Subcutaneous adipose tissue (tissue), 4 donors: ENCODE data around the gene CENPF. TPM values are rescaled to one million over a fixed set of nuclear protein-coding genes. Genes with fewer than 3 reads are reported as not detected.

ENCODE experiments used
- total RNA-seq, 4 donors: library from RNA; depleted of rRNA; stranded (reverse); fragments of >200 nt; gene quantifications; one replicate each; pipeline ENCODE4 v1.1.0, GENCODE V29; 2016
- TF ChIP-seq, protein P1 (sequence below): fragments of 450-650 bp; IDR thresholded peaks from one replicate; pipeline ENCODE4 v1.5.1; 2016; ENCODE audit warnings: low read depth, mild to moderate bottlenecking, control low read depth, antibody characterized with exemption, moderate library complexity

The CENPF gene
- total RNA-seq, 4 donors from 2014 or later: 1.7 to 5.1 (median 3.1) TPM

DNA sequence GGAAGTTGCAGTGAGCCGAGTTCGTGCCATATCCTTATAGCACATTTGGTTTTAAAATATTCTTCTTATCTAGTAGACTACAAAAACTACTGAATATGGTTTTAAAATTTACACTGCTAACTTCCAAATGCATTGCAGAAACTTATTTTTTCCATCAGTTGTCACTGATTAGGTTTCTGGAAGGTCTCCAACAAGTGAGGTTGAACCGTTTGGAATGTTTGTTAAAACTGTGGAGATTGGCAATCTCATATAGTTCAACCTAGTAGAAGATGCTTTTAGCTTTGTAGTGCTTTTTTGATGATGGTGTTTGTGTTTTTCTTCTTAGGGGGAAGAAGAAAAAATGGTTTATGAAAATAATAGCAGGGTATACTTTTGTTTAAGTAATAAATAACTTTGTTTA lies 12.9 kb downstream of the CENPF start:
- TF ChIP-seq, protein P1, sequence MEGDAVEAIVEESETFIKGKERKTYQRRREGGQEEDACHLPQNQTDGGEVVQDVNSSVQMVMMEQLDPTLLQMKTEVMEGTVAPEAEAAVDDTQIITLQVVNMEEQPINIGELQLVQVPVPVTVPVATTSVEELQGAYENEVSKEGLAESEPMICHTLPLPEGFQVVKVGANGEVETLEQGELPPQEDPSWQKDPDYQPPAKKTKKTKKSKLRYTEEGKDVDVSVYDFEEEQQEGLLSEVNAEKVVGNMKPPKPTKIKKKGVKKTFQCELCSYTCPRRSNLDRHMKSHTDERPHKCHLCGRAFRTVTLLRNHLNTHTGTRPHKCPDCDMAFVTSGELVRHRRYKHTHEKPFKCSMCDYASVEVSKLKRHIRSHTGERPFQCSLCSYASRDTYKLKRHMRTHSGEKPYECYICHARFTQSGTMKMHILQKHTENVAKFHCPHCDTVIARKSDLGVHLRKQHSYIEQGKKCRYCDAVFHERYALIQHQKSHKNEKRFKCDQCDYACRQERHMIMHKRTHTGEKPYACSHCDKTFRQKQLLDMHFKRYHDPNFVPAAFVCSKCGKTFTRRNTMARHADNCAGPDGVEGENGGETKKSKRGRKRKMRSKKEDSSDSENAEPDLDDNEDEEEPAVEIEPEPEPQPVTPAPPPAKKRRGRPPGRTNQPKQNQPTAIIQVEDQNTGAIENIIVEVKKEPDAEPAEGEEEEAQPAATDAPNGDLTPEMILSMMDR: no peak

DNA sequence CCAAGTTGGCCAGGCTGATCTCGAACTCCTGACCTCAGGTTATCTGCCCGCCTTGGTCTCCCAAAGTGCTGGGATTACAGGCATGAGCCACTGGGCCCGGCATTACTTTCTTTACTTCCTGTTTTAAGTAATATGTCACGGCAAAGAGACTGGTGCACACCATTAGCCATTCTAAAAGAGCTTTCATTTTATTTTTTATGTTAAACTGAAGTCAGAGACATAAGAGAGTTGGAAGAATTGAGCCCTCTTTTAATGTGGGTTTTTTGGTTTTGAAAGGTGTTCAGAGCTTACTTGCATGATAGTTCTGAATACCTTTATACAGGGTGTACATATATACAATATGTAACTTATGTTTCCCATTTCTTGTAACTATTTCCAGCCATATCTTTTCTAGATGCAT lies 14.3 kb downstream of the CENPF start:
- TF ChIP-seq, protein P1: no peak

DNA sequence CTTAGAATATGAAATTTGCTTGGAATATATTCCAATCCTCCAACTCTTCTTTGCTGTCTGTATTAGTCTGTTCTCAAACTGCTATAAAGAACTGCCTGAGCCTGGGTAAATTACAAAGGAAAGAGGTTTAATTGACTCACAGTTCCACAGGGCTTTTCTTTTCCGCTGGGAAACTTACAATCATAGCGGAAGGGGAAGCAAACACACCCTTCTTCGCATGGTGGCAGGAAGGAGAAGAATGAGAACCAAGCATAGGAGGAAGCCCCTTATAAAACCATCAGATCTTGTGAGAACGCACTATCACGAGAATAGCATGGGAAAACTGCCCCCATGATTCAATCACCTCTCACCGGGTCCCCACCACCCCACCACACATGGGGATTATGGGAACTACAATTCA lies 14.8 kb downstream of the CENPF start:
- TF ChIP-seq, protein P1: no peak

DNA sequence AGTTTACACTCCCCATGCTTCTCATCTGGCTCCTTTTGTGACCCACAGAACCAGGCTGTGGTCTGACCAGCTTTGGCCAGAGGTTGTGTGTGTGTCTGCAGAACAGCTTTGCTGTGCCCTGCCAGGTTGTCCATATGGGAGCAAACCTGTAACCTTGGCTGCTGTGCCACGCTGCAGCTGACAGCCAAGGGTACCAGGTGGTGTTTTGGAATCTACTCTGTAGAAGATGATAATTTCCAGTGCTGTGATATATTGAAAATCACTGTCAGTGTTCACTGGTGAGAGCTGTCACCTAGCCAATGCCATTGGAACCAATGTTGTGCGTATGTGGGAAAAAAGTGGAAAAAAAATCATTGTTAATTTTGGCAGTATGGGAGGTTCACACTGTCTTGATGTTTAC lies 18.2 kb downstream of the CENPF start:
- TF ChIP-seq, protein P1: no peak

DNA sequence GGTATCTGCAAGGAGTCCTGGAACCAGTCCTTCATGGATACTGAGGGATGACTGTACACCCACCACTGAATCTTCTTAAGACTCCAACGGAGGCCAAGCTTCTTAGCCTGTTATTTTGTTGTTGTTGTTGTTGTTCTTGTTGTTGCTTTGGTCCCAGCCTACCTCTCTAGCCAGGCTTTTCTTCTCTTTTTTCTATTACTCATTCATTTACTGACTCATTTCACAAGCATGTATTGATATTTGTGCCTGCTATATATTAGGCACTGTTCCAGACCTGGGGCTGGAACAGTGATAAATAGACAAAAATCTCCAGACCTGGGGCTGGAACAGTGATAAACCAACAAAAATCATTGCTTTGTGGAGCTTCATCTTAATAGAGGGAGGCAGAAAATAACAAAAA lies 20.4 kb downstream of the CENPF start:
- TF ChIP-seq, protein P1: no peak

DNA sequence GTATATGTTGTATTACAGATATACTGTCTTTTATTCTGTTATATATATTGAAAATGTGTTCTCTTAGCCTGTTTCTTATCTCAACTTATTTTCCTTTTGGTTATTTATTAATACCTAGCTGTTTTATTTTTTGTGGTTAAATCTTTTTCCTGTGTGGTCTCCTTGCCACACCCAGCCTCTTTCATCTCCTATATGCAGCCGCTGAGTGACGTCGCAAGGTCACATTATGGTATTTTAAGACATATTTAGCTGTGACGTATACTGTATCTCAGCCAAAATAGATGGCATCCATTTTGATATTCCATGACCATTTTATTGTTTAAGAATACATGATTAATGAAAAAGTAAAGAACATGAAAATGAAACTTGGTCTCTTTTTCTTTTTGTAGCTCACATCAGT lies 29.1 kb downstream of the CENPF start:
- TF ChIP-seq, protein P1: no peak

DNA sequence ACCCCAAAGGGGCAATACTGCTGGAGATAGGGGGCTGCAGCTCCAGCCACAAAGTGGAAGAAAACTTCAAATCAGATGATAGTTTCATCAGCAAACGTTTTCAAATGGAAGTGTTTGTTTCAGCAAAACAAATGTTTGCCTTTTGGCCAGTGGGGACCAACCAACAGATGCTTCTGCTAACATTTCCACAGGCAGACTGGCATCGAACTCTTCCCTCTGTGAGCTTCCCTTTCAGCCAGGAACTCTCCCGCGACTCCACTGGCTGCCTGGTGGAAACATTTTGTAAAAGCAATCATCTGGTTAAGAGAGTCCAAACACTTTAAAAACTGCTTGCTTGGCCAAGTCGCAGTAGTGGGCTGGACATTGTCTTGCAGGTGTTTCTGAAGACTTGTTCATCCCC lies 30.7 kb downstream of the CENPF start:
- TF ChIP-seq, protein P1: no peak
